Superior temporal gyrus (tissue), 1 donor: Measurements from ENCODE around the gene GBA3.

Experiments used
- DNase-seq: peaks from one replicate; pipeline ENCODE4 v3.0.0-alpha.2; 2016; ENCODE audit errors: extremely low spot score

The GBA3 gene

DNA sequence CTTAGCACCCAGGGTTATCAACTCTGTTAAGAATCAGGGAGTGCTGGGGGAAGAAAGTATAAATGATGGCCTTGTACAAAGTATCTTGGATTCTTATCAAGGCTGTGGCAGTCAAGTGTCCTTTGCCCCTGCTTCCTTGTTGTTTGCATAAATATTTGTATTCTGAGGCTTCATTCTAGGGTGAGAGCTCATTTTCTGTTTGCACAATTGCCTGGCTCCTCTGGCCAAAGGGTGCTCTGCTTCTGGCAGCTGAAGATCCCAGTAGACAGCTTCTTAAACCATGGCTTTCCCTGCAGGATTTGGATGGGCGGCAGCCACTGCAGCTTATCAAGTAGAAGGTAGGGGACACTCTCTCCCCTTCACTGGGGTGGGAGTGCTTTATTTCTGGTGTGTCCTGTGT is at the start of gene GBA3:
GBA3 (plus strand) TSS at position 202 of the 400 bp plus-strand sequence.
- no peak for DNase-seq

DNA sequence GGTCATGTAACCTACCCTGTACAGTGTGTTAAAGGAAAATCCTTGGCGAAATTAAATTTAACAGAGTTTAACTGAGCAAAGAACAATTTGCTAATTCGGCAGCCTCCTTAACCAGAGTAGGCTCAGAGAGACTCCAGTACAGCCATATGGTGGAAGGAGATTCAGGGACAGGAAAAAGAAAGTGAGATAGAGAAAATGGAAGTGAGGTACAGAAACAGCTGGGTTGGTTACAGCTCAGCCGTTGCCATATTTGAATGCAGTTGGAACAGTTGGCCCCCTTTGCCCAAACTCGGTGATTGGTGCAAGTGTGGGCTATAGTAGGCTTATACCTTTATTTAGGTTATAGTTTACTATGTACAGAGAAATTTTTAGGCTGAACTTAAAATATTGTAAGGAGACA is 48.8 kb upstream of the GBA3 start:
- no peak for DNase-seq

GRCh38 chr4:22645481-22646182 is 47.1 kb upstream of the GBA3 start:
- no peak for DNase-seq

DNA sequence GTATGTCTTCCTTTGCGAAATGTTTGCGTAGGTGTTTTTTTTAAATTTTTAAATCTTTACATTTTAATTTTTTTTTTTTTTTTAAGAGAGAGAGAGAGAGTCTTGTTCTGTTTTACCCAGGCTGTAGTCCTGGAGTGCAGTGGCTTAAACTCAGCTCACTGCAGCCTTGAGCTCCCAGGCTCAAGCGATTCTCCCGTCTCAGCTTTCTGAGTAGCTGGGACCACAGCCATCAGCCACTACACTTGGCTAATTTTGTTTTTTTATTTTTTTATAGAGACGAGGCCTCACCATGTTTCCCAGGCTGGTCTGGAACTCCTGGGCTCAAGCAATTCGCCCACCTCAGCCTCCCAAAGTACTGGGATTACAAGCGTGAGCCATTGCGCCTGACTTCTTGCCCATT is 43.7 kb upstream of the GBA3 start:
- DNase-seq: no peak

DNA sequence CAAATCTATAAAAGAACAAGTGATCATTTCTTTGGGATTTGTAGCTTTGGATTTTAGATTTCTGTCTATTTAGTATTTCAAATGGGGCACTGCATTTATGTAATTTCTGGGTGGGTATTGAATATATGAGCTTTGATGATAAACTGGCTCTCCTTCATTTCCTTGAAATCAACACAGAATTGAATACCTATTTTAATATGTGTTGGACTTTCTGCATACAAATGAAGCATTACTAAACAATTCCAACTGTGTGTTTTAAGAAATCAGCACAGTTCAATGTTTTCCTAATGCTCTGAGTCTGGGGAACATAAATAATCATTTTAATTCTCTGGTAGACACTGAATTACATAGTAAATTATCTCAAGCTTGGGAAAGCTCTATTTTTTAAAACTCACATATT is 42.0 kb upstream of the GBA3 start:
- no peak for DNase-seq

- no peak for DNase-seq
Observed at GRCh38 chr4:22653752-22654151, 39.0 kb upstream of the GBA3 start.

GRCh38 chr4:22661443-22661842 is 31.3 kb upstream of the GBA3 start:
- no peak for DNase-seq

DNA sequence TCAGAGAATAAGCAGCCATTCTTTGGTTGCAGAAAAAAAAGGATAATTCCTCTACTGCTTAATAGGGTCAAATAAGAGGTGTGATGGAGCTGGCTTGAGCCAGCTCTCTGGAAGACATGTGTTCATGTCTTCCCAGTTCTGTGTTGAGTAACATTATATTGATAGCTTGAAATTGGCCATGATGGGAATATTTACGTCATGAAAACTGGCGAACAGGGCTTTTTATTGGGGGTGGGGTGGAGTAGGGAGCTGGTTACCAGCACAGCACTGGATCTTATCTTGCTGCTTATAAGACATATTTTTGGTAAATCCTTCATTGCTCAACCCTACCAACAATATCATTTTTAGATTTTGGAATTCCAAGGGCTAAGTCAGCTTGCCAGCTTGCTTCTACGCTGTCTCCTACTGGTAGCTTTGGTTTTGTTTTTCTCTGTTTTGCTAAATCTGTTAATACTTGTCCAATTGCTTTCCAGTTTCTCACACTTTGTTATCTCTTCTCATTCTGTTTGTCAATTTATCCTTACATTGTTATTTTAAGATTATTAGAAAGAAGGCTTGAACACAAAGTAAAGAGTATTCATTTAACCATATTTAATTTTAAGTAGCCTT is 25.3 kb upstream of the GBA3 start:
- no peak for DNase-seq

GRCh38 chr4:22668301-22668700 is 24.4 kb upstream of the GBA3 start:
- no peak for DNase-seq

DNA sequence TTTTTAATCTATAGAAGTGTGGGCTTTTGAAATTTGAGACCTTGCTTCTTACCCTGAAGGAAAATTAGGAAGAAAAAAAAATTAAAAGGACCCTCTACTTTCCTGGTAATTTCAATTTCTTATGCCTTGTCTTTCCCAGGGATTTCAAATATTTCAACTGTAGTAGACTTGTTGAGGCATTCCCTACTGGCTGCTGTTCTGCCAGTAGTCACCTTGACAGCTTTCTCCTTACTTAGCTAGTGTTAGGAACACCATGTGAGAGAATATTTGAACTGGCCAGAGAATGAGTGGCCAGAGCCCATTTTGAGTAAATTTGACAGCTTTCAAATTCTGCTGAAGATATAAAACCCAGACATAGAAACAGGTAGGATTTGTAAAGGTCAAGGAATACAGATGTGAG is 24.0 kb upstream of the GBA3 start:
- no peak for DNase-seq

GRCh38 chr4:22670956-22671355 is 21.8 kb upstream of the GBA3 start:
- DNase-seq: no peak

- DNase-seq: no peak
Observed at GRCh38 chr4:22672519-22672918, 20.2 kb upstream of the GBA3 start.

DNA sequence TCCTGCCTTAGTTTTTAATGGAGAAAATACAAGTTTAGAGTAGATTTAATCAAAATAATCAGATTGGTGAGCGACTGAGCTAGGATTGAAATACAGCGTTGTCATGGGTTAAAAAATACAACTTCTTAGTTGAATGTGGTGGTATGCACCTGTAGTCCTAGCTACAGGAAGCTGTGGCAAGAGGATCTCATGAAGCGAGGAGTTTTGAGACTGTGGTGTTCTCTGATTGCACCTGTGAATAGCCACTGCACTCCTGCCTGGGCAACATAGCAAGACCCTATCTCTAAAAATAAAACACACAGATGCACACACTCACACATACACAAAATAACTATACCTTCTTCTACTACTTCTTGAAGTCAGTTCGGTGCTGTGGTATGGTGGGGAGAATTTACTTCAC is 19.8 kb upstream of the GBA3 start:
- no peak for DNase-seq

DNA sequence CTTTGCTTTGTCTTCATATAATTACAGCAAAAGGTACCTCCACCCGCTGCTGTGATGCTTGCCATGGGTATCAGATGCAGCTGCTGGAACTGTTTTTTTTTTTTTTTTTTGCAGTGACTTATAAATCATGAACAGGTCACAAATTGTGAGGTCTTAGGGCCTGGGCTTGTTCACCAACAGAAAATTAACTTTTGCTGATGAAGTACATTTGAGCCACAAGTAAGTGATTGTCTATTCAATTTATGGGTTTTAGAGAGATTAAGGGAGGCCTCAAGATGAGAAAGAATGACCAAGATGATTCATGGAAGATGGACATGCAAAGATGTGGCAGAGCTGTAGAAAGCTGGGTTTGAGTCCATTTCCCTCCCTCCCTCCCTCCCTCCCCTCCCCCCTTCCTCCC is 18.0 kb upstream of the GBA3 start:
- no peak for DNase-seq

- DNase-seq: no peak
Observed at GRCh38 chr4:22676063-22676462, 16.7 kb upstream of the GBA3 start.

GRCh38 chr4:22677780-22678179 is 15.0 kb upstream of the GBA3 start:
- no peak for DNase-seq

GRCh38 chr4:22678940-22679854 is 13.5 kb upstream of the GBA3 start:
- peak; percentile 16 for DNase-seq

DNA sequence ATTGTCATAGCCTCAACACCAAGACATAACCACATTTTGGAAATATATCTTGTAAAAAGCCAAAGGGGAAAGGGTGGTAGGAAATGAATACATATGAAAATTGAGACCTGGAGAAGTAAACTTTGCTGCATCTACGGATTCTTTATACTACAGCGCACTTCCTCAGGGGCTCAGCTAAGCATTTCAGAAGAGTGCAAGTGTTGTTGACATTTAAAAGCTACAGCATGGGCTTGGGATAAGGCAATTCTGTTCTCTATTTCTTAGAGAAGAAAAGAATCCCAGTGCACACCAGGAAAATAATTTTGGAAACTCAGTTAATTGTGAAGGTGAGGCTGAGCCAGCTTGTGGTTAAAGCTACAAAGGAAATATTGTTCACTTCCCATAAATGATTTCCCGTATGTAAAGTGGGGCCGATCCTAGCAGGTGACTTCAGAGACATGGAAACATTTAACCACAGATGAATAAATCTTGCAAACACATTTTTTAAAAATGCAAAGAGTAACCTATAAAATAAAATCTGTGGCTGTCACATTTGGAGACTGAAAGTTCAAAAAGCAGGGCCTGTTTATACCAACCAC is 12.6 kb upstream of the GBA3 start:
- no peak for DNase-seq

DNA sequence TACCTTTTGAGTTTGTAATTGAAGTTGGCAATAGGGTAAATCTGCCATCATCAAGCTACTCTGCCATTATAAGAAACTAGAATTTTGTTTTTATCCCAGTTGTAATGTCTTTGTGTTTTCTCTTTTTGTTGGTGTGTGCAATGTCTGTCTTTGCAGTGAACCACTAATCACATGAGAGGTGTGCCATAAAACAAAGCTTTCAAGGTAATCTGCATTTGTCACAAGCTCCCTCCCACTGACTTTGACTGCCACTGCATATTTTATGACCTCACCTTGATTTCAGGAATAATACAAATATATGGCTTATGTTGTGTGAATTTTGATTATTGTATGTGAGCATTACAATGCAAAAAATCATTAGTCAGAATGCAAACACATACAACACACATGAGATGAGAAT is 9.0 kb upstream of the GBA3 start:
- no peak for DNase-seq

DNA sequence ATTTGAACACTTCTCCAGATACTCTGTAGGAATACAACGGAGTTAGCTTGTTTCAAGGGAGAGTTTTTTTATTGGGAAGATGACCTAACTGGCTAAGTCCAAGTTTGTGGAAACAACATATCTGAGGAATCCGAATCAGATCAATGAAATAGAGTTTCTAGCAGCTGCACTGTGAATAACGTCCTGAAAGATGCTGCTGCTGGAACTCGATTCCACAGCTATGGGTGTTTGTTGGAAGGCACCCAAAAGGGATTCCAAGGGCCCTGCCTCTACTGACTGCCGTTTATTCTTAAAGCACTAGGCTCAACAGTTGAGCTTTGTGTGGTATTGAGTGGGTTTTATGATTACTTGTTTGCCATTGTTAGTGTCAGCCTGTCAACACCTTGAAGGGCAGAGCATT is 6.6 kb upstream of the GBA3 start:
- DNase-seq: no peak

DNA sequence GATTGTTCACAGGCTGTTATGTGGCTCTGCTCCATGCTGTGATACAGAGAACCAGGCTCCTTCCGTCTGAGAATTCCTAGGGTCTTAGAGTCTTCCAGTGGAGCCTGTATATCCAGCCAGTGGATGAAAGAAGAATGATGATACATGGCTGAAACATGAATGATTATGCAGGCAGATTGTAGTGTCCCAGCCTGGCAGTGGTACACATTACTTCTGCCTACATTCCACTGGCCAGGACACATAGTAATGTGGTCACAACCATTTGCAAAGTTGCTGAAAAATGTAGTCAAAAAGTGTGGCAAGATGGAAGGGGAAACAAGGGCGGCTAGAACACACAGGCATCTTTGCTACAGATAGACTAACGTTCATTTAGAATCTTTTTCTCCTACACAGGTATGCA is 4.5 kb upstream of the GBA3 start:
- no peak for DNase-seq

DNA sequence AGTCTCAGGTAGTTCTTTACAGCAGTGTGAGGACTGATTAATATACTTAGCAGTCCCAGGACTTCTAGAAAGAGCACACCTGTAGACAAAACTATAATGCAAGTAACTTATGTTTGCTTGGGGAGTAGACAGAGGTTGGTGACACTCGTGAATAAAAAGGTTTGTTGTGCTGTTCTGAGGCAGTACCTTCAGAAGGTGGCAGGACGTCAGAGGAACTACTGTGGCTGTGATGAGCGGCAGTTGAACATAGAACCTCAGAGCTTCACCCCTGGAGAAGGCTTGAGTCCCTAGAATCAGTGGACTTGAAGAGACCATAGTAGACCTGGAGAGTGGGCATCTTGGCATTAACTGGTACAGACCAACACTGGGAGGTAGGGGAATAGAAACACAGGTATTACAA is 3.3 kb upstream of the GBA3 start:
- no peak for DNase-seq
